ENCODE data around the gene SPAG5. TPM values are rescaled to one million over a fixed set of nuclear protein-coding genes. Genes with fewer than 3 reads are reported as not detected.
"Not testable (repeated sequence)": the region's sequence is repeated elsewhere in the genome, so short reads cannot be mapped to it uniquely, and the experiment has no call there.

SPAG5 gene
- polyA plus RNA-seq, 3 donors: 43.3 to 59.4 (median 52.6) TPM

- no peak for DNase-seq (ENCODE audit: low read depth in 3 of 3, low spot score in 2 of 3)
These were observed 13.7 kb upstream of the SPAG5 start for GRCh38 chr17:28612531-28612930.

- no peak for DNase-seq (ENCODE audit: low read depth in 3 of 3, low spot score in 2 of 3)
These were observed 11.6 kb upstream of the SPAG5 start for GRCh38 chr17:28610376-28610775.

GRCh38 chr17:28604031-28604430 lies 5.2 kb upstream of the SPAG5 start:
- DNase-seq (ENCODE audit: low read depth in 3 of 3, low spot score in 2 of 3): not testable (repeated sequence)

- peak in 1 of 3 donors; percentile 48 for DNase-seq (ENCODE audit: low read depth in 3 of 3, low spot score in 2 of 3)
These were observed 723 bp upstream of the SPAG5 start for GRCh38 chr17:28599311-28600184.

- DNase-seq (ENCODE audit: low read depth in 3 of 3, low spot score in 2 of 3): no peak
These were observed 436 bp downstream of the SPAG5 start for GRCh38 chr17:28598389-28598788.

GRCh38 chr17:28597606-28598383 lies 1.0 kb downstream of the SPAG5 start:
- DNase-seq (ENCODE audit: low read depth in 3 of 3, low spot score in 2 of 3): no peak

GRCh38 chr17:28592260-28592659 lies 6.6 kb downstream of the SPAG5 start:
- DNase-seq (ENCODE audit: low read depth in 3 of 3, low spot score in 2 of 3): no peak

GRCh38 chr17:28585851-28586250 lies 13.0 kb downstream of the SPAG5 start:
- DNase-seq (ENCODE audit: low read depth in 3 of 3, low spot score in 2 of 3): no peak

GRCh38 chr17:28584434-28584833 lies 14.4 kb downstream of the SPAG5 start:
- DNase-seq (ENCODE audit: low read depth in 3 of 3, low spot score in 2 of 3): no peak

- no peak for DNase-seq (ENCODE audit: low read depth in 3 of 3, low spot score in 2 of 3)
These were observed 16.3 kb downstream of the SPAG5 start for GRCh38 chr17:28582513-28582912.

GRCh38 chr17:28580959-28581358 lies 17.9 kb downstream of the SPAG5 start:
- no peak for DNase-seq (ENCODE audit: low read depth in 3 of 3, low spot score in 2 of 3)

GRCh38 chr17:28579526-28579925 lies 19.3 kb downstream of the SPAG5 start:
- DNase-seq (ENCODE audit: low read depth in 3 of 3, low spot score in 2 of 3): no peak

- no peak for DNase-seq (ENCODE audit: low read depth in 3 of 3, low spot score in 2 of 3)
These were observed 20.3 kb downstream of the SPAG5 start for GRCh38 chr17:28578246-28579195.

- no peak for DNase-seq (ENCODE audit: low read depth in 3 of 3, low spot score in 2 of 3)
These were observed 21.4 kb downstream of the SPAG5 start for GRCh38 chr17:28577466-28577824.

- peak; percentile 64 to 77 (median 73) for DNase-seq (ENCODE audit: low read depth in 3 of 3, low spot score in 2 of 3)
These were observed 21.9 kb downstream of the SPAG5 start, which contains the start of gene ALDOC for GRCh38 chr17:28576758-28577465. Gene ALDOC, minus strand, starts transcription at chr17:28576895. Its CDS starts 1,363 bp downstream, at chr17:28575532.

GRCh38 chr17:28576016-28576415 lies 22.8 kb downstream of the SPAG5 start:
- not testable (repeated sequence) for DNase-seq (ENCODE audit: low read depth in 3 of 3, low spot score in 2 of 3)

GRCh38 chr17:28575126-28575795 lies 23.6 kb downstream of the SPAG5 start:
- no peak for DNase-seq (ENCODE audit: low read depth in 3 of 3, low spot score in 2 of 3)

GRCh38 chr17:28574526-28574925 lies 24.3 kb downstream of the SPAG5 start:
- DNase-seq (ENCODE audit: low read depth in 3 of 3, low spot score in 2 of 3): no peak

GRCh38 chr17:28573966-28574480 lies 24.8 kb downstream of the SPAG5 start:
- no peak for DNase-seq (ENCODE audit: low read depth in 3 of 3, low spot score in 2 of 3)

All from right renal cortex interstitium (tissue), 3 donors.